Natural killer cell (primary cell): ENCODE data around the gene ANKRD44. TPM values are rescaled to one million over a fixed set of nuclear protein-coding genes. Genes with fewer than 3 reads are reported as not detected.
A peak's percentile ranks its signal among the peaks of the same experiment; 100 is the strongest.

Experiments used
- ATAC-seq, 3 donors: fragments of 150-1000 bp in 2 of 3; fragments of 200-7000 bp in 1 of 3; cut with Tn5 transposase; 1 replicate in 1 of 3; 2 replicates in 2 of 3; pipeline ENCODE4 v1.10.0; 2021; ENCODE audit warnings: mild to moderate bottlenecking in 2 of 3, moderate library complexity in 2 of 3
- DNase-seq, 2 donors: peaks; one replicate each; pipeline versions ENCODE4 v3.0.0 to v3.0.0-alpha.2; 2013 to 2021; ENCODE audit warnings: mixed read lengths in 1 of 2
- H3K27ac ChIP-seq: one replicate; pipeline ENCODE4 v1.5.1; 2013; ENCODE audit warnings: mild to moderate bottlenecking, low read length
- H3K27me3 ChIP-seq: one replicate; pipeline ENCODE4 v1.6.1; 2013; ENCODE audit warnings: low read length; ENCODE audit not compliant: control insufficient read depth, insufficient read depth
- H3K36me3 ChIP-seq: one replicate; pipeline ENCODE4 v1.6.1; 2013; ENCODE audit warnings: low read length; ENCODE audit not compliant: control insufficient read depth, insufficient read depth
- H3K4me1 ChIP-seq: one replicate; pipeline ENCODE4 v1.6.1; 2013; ENCODE audit warnings: low read length; ENCODE audit not compliant: control insufficient read depth, insufficient read depth
- H3K4me3 ChIP-seq: one replicate; pipeline ENCODE4 v1.5.1; 2013; ENCODE audit warnings: low read length
- H3K9me3 ChIP-seq: one replicate; pipeline ENCODE4 v1.6.1; 2013; ENCODE audit warnings: low read length; ENCODE audit not compliant: control insufficient read depth, insufficient read depth
- H3K27ac Mint-ChIP-seq, 2 donors: one replicate each; pipeline ENCODE4 v1.8.0; 2022; ENCODE audit warnings: mild to moderate bottlenecking in 2 of 2, mixed read lengths in 2 of 2, moderate library complexity in 1 of 2
- H3K27me3 Mint-ChIP-seq, 2 donors: one replicate each; pipeline ENCODE4 v1.8.0; 2022; ENCODE audit warnings: low read depth in 2 of 2, mixed read lengths in 2 of 2
- H3K36me3 Mint-ChIP-seq: one replicate; pipeline ENCODE4 v1.8.0; 2022; ENCODE audit warnings: mixed read lengths
- H3K4me1 Mint-ChIP-seq, 2 donors: one replicate each; pipeline ENCODE4 v1.8.0; 2022; ENCODE audit warnings: mixed read lengths in 2 of 2
- H3K4me3 Mint-ChIP-seq: one replicate; pipeline ENCODE4 v1.8.0; 2022; ENCODE audit warnings: mild to moderate bottlenecking, moderate library complexity, mixed read lengths
- H3K9me3 Mint-ChIP-seq, 2 donors: one replicate each; pipeline ENCODE4 v1.8.0; 2022; ENCODE audit warnings: mixed read lengths in 2 of 2
- WGBS: methylation state at CpG from one replicate; pipeline ENCODE4 v1.1.7; 2013; ENCODE audit warnings: missing lambda C conversion rate; ENCODE audit not compliant: insufficient coverage; 5-methylcytosine and 5-hydroxymethylcytosine counted together
- intact Hi-C: fragments of 100-400 bp; cut with micrococcal nuclease; formaldehyde crosslinking; loops from one replicate; pipeline ENCODE4 v1.14.2; 2022
- total RNA-seq, 4 donors: library from RNA; stranded (reverse); fragments of 120-200 nt in 1 of 4; gene quantifications; one replicate each; pipeline versions ENCODE4 v1.2.3 to v1.2.4, GENCODE V29; 2013 to 2022
- TF ChIP-seq, protein P1 (sequence below): fragments of 200-600 bp; IDR thresholded peaks from one replicate; pipeline ENCODE4 v1.8.0; 2022; ENCODE audit warnings: antibody characterized with exemption

Gene ANKRD44
- total RNA-seq, 3 donors from 2014 or later (not counting 1 experiment from before 2014, with no cell fraction given): 252 to 376 (median 311) TPM

DNA sequence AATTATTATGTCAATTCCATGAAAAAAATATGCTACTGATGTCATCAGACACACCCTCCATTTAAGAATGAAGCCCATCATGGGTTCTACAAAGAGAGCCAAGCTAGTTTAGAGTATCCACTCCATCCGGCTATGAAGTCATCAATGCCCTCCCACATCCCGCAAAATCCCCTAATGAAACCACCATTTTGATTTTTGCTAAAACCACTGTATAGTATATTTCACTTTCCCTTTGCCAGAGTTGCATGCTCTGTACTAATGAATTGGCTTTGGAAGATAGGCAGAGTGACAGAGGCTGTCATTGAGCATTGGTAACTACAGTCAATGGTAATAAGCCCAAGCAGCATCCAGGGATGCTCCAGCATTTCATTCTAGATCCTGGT is 118.6 kb downstream of the ANKRD44 start:
- WGBS: 42% methylated on average over 2 of the region's 2 CpGs
- Histone ChIP-seq H3K36me3 (no peaks in the 10 kb centered on the region), H3K27me3 (no peaks in the 10 kb centered on the region), H3K9me3 (no peaks in the 10 kb centered on the region), H3K4me3 (no peak overlapping the region), H3K27ac (peak overlapping the region; percentile 62), H3K4me1 (peaks cover 18% of the 10 kb centered on the region)
- no peaks in the 10 kb centered on the region for H3K27me3 Mint-ChIP-seq
- TF ChIP-seq, protein P1, sequence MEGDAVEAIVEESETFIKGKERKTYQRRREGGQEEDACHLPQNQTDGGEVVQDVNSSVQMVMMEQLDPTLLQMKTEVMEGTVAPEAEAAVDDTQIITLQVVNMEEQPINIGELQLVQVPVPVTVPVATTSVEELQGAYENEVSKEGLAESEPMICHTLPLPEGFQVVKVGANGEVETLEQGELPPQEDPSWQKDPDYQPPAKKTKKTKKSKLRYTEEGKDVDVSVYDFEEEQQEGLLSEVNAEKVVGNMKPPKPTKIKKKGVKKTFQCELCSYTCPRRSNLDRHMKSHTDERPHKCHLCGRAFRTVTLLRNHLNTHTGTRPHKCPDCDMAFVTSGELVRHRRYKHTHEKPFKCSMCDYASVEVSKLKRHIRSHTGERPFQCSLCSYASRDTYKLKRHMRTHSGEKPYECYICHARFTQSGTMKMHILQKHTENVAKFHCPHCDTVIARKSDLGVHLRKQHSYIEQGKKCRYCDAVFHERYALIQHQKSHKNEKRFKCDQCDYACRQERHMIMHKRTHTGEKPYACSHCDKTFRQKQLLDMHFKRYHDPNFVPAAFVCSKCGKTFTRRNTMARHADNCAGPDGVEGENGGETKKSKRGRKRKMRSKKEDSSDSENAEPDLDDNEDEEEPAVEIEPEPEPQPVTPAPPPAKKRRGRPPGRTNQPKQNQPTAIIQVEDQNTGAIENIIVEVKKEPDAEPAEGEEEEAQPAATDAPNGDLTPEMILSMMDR: no peak
- peak overlapping the region; percentile 85 to 91 for H3K27ac Mint-ChIP-seq
- H3K4me3 Mint-ChIP-seq: peak overlapping the region; percentile 57
- H3K9me3 Mint-ChIP-seq: no peaks in the 10 kb centered on the region
- no peaks in the 10 kb centered on the region for H3K36me3 Mint-ChIP-seq
- ATAC-seq (peak; percentile 86 to 94 (median 91)), DNase-seq (peak in 1 of 2 donors; percentile 90)
- intact Hi-C loops: loop anchor here (1.0 to 5.0 kb wide), 5 partner anchors 7 to 186 kb away; partner anchors contain the start of gene ANKRD44
- peaks cover 81 to 86% of the 10 kb centered on the region in 2 donors for H3K4me1 Mint-ChIP-seq

DNA sequence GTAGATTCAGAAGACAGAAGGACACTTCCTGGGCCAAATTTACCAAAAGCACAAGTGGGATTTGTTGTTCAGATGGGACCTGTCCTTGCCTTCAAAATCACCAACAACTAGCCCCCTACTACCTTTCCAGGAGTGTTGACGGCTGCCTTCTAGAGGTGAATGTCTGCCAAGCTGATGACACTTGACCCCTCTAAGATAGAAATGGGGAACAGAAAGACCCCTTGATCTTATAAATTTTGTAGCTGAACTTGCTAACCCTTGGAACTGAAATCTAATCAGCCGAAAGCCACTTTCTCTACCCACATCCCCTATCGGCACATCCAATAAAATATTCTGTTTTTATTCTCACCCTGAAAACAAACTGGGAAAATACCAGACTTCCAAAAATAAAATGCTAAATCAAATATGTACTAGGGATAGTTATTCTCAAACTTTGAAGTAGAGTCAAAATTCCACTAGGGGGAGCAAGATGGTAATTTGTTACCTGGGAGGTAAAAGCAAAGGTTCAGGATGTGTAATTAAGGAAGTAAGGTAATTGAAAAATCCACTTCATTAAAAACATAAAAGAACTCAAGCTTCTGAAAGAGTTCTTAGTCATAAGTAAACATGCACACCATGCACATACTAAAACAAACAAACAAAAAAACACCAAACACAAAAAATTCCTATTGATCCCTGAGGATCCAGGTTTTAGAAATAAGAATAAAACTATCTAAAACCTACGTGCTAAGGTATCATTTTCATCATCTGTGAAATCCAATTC is 119.2 kb downstream of the ANKRD44 start:
- peaks cover 14% of the 10 kb centered on the region for H3K4me1 ChIP-seq
- no peaks in the 10 kb centered on the region for H3K27me3 ChIP-seq
- H3K27me3 Mint-ChIP-seq: no peaks in the 10 kb centered on the region
- H3K9me3 ChIP-seq: no peaks in the 10 kb centered on the region
- DNase-seq: peak in 1 of 2 donors; percentile 86
- peak overlapping the region; percentile 57 for H3K4me3 Mint-ChIP-seq
- intact Hi-C loops: loop anchor here (1.0 to 5.0 kb wide), 4 partner anchors 8 to 187 kb away; partner anchors contain the start of gene ANKRD44
- H3K27ac Mint-ChIP-seq: peak overlapping the region; percentile 85 to 91
- H3K27ac ChIP-seq: peak overlapping the region; percentile 62
- H3K9me3 Mint-ChIP-seq: no peaks in the 10 kb centered on the region
- H3K36me3 ChIP-seq: no peaks in the 10 kb centered on the region
- peak; percentile 56 to 71 (median 59) for ATAC-seq
- H3K36me3 Mint-ChIP-seq: no peaks in the 10 kb centered on the region
- TF ChIP-seq, protein P1: peak; percentile 89
- H3K4me3 ChIP-seq: no peak overlapping the region
- 29% methylated on average over 3 of the region's 4 CpGs for WGBS
- peaks cover 79 to 83% of the 10 kb centered on the region in 2 donors for H3K4me1 Mint-ChIP-seq

DNA sequence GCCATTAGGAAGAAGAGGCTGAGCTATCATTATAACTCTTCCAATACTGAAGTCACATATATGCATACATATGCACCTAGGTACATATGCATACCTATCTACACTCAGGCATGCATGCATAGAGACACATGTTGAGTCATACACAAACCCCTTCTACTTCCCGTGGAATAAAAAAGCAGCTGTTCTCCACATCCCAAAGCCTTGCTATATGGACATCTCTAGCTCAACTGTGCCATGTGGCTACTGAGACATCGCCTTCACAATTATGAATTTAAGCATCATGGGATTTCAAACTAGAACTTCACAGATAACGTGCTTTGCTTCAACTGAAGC is 120.5 kb downstream of the ANKRD44 start:
- no peak overlapping the region for H3K27ac ChIP-seq
- H3K27ac Mint-ChIP-seq: peak overlapping the region; percentile 90 to 91
- peaks cover 15% of the 10 kb centered on the region for H3K4me1 ChIP-seq
- WGBS: 97% methylated on average over 2 of the region's 3 CpGs
- no peak for ATAC-seq
- no peaks in the 10 kb centered on the region for H3K36me3 Mint-ChIP-seq
- no peaks in the 10 kb centered on the region for H3K27me3 ChIP-seq
- intact Hi-C loops: loop anchor here (5.0 kb wide), 1 partner anchor 33 kb away; no protein-coding TSS in a partner anchor
- TF ChIP-seq, protein P1: no peak
- no peak overlapping the region for H3K4me3 ChIP-seq
- no peaks in the 10 kb centered on the region for H3K9me3 Mint-ChIP-seq
- DNase-seq: no peak
- H3K4me3 Mint-ChIP-seq: no peak overlapping the region
- no peaks in the 10 kb centered on the region for H3K27me3 Mint-ChIP-seq
- peaks cover 70 to 71% of the 10 kb centered on the region in 2 donors for H3K4me1 Mint-ChIP-seq
- H3K36me3 ChIP-seq: peaks cover 12% of the 10 kb centered on the region
- H3K9me3 ChIP-seq: no peaks in the 10 kb centered on the region
